Measurements from ENCODE around the gene COG1. TPM values are rescaled to one million over a fixed set of nuclear protein-coding genes. Genes with fewer than 3 reads are reported as not detected.
A peak's percentile ranks its signal among the peaks of the same experiment; 100 is the strongest.

COG1 gene
- total RNA-seq, 3 donors from 2014 or later: 55.7 to 66.0 (median 57.9) TPM

DNA sequence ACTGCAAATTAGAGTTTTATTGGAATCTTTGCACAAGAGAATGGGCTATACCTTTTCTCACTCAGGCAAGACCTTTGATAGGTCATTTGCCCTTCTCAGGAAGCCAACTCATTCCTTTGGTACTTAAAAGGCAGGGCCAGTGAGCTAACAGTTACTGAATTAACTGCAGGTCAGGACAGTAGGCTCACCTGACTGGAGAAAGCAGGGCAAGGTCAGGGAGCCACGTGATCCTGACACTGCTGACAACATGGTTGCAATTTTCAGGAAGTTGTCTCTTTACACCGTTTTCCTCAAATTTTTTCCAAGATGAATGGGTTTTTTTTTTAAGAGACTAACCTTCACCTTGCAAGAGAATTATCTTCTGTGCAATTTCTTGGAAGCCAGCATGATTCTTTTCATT is 47.7 kb downstream of the COG1 start:
- Histone ChIP-seq H3K9me3 (no peaks in the 10 kb centered on the region), H3K4me3 (no peak overlapping the region), H3K36me3 (ENCODE audit: low read depth) (no peaks in the 10 kb centered on the region), H3K4me1 (ENCODE audit: low read depth) (no peaks in the 10 kb centered on the region)
- intact Hi-C loops (cut with DNase I, micrococcal nuclease): no loop called here
- ATAC-seq (peak; percentile 53), DNase-seq (no peak)
- TF ChIP-seq, protein P1, sequence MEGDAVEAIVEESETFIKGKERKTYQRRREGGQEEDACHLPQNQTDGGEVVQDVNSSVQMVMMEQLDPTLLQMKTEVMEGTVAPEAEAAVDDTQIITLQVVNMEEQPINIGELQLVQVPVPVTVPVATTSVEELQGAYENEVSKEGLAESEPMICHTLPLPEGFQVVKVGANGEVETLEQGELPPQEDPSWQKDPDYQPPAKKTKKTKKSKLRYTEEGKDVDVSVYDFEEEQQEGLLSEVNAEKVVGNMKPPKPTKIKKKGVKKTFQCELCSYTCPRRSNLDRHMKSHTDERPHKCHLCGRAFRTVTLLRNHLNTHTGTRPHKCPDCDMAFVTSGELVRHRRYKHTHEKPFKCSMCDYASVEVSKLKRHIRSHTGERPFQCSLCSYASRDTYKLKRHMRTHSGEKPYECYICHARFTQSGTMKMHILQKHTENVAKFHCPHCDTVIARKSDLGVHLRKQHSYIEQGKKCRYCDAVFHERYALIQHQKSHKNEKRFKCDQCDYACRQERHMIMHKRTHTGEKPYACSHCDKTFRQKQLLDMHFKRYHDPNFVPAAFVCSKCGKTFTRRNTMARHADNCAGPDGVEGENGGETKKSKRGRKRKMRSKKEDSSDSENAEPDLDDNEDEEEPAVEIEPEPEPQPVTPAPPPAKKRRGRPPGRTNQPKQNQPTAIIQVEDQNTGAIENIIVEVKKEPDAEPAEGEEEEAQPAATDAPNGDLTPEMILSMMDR (IDR thresholded peaks at IDR 0.05): no peak

DNA sequence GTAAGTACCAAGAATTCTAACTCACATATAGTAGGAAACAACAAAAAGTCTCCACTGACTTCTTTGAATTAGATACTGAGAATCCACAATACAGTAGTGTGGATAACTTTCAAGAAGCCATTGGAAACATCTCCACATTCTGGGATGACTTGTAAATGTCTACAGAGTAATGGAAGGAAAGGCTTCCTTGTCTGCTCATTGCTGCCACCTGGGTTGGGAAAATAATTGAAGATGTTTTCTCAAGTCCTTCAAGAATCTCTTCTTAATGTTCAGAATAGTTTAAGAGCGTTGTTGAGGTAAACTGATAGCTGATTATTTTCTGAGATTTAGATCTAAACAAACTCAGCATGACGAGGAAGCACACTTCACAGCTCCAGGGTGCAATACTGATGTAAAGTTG is 54.9 kb downstream of the COG1 start:
- H3K4me1 ChIP-seq (ENCODE audit: low read depth): no peaks in the 10 kb centered on the region
- no peaks in the 10 kb centered on the region for H3K36me3 ChIP-seq (ENCODE audit: low read depth)
- DNase-seq (no peak), ATAC-seq (no peak)
- H3K9me3 ChIP-seq: no peaks in the 10 kb centered on the region
- H3K4me3 ChIP-seq: no peak overlapping the region
- TF ChIP-seq, protein P1 (IDR thresholded peaks at IDR 0.05): no peak
- intact Hi-C loops (cut with DNase I, micrococcal nuclease): no loop called here

DNA sequence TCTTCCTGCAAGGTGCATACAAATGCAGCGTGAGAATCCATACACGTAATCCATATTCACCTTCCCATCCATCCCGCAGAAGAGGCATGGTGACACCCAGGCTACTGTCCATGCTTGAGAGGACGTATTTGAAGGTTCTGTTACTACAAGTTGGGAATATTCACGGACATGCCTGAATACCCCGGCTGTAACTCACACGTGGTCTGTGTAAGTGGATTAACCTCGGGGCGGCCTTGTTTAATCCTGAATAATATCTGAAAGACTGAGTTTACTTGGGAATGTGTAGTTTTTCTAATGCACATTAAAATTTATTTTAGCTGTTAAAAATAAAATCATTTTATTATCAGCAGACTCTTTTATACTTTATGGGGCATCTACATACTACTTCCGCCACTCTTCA is 55.7 kb downstream of the COG1 start:
- Histone ChIP-seq H3K4me1 (ENCODE audit: low read depth) (no peaks in the 10 kb centered on the region), H3K36me3 (ENCODE audit: low read depth) (no peaks in the 10 kb centered on the region), H3K9me3 (no peaks in the 10 kb centered on the region), H3K4me3 (no peak overlapping the region)
- DNase-seq (no peak), ATAC-seq (no peak)
- intact Hi-C loops (cut with DNase I, micrococcal nuclease): no loop called here
- TF ChIP-seq, protein P1 (IDR thresholded peaks at IDR 0.05): no peak

DNA sequence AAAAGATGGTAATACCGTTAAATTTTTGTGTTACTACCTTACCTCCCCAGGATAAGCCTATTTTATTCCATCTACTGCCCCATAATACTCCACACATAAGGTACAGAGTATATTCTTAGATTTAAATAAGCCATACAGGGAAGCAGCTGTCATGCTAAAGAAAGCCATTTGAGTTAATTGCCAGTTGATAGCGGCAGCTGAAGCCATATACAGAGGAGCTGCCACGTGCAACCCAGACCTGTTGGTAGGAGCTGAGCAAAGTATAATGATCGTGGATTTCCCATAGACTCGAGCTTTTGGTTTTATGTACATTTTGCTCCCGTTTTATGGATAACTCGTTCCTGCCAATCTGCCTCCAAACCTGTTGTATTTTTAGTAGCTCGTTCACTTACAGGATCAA is 56.8 kb downstream of the COG1 start:
- Histone ChIP-seq H3K36me3 (ENCODE audit: low read depth) (no peaks in the 10 kb centered on the region), H3K4me1 (ENCODE audit: low read depth) (no peaks in the 10 kb centered on the region), H3K9me3 (no peaks in the 10 kb centered on the region), H3K4me3 (no peak overlapping the region)
- no peak for DNase-seq
- intact Hi-C loops (cut with DNase I, micrococcal nuclease): no loop called here
- no peak for ATAC-seq
- TF ChIP-seq, protein P1 (IDR thresholded peaks at IDR 0.05): no peak

DNA sequence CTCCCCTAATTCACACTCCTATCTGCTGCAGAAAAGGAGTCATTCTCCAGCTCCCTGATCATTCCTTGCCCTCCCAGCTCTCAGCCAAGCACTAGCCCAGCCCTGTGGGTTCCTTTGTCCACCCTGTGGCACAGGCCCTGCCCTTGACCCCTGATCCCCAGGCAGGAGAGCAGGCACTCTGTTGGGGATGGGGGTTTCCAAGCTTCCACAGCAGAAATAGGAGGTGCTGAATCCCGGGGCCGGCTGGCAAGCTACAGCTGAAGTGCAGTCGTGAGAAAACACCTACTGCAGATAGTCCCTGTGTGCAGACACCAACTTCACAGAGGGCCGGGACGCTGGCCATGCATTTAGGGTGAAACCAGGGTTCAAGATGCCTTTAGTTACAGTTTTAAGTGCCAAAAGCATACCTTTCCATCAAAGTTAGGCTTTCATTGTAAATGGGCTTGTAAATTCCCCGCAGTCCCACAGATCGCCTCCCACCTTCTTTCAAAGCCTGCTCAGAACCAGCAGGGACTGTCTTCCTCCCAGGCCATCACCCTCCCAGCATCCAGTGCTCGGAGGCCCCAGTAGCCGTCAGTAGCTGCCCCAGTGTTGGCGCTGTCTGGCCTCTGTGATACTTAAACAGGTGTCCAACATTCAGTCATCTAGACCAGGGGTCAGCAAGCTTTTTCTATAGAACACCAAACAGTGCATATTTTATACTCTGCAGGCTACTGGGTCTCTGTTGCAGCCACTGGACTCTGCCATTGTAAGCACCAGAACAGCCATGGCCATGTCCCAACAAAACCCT is 58.2 kb downstream of the COG1 start:
- DNase-seq (no peak), ATAC-seq (no peak)
- intact Hi-C loops (cut with DNase I, micrococcal nuclease): no loop called here
- TF ChIP-seq, protein P1 (IDR thresholded peaks at IDR 0.05): no peak
- Histone ChIP-seq H3K4me1 (ENCODE audit: low read depth) (no peaks in the 10 kb centered on the region), H3K4me3 (no peak overlapping the region), H3K9me3 (no peaks in the 10 kb centered on the region), H3K36me3 (ENCODE audit: low read depth) (no peaks in the 10 kb centered on the region)

Measured in mucosa of descending colon (tissue), 3 donors.